ENCODE results near the gene LBH.

- no peak for TF ChIP-seq POLR2A (IDR thresholded peaks at IDR 0.05)
- TF ChIP-seq CTCF (IDR thresholded peaks at IDR 0.05) = no peak
Measured at GRCh38 chr2:30282721-30283120, 51.4 kb downstream of the LBH start.

All from right lobe of liver (tissue), 4 donors.